ACHN (cell line): ENCODE measurements around the gene PODXL.

Source experiments
- DNase-seq: peaks from one replicate; pipeline ENCODE4 v3.0.0-alpha.2; 2015
- in situ Hi-C: cut with HindIII; loops from 2 replicates; pipeline ENCODE4 v1.10.0; 2017; ENCODE audit warnings: low sequenced_read_pairs, low pct_ligation_motif_present, low pct_unique_long_range_greater_than_20kb

The PODXL gene

GRCh38 chr7:131556053-131556908, at the start of gene PODXL:
Gene PODXL (minus strand): TSS chr7:131556628. CDS start chr7:131556359, 269 bp downstream.
- in situ Hi-C loops: no loop called here
- peak; percentile 71 for DNase-seq

- in situ Hi-C loops: no loop called here
- no peak for DNase-seq
Measured at GRCh38 chr7:131605280-131605878, 49.0 kb upstream of the PODXL start.

DNA sequence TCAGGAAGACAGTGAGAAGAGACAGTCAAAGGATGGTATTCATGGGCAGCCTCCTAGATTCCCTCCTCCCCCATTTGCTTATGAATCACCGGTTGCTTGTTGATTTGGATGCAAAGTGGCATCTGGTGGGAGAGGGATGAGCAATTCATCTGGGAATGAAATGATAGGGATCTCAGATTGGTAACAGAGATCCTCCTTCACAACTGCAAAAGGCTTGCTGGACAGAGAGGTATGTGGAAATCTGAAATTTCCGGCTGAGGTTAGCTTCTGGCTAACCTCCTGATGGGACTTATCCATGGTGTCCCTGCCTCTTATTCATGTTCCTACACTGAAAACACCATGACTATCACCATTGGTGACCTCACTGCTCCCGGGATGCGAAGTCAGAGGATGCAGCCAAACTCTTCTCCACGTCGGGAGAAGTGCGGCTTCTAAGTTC, 48.4 kb upstream of the PODXL start:
- DNase-seq: no peak

DNA sequence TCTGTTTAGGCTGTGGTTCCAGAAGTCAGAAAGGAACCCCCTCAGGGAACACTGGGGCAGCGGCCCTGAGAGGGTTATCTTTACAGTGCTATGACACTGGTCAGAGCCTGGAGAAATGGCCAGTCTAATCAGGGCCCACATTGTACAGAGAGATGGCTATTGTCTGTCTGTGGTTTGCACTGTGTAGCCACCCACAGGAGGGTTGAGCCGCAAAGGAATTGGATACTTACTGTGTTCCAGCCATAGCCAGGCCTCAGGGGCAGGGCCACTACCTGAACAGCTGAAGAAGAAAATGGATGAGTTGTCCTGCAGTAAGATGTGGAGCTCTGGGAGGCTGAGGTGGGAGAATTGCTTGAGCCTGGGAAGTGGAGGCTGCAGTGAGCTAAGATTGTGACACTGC, 47.5 kb upstream of the PODXL start:
- in situ Hi-C loops: no loop called here
- no peak for DNase-seq

More for the DNA sequence above, 48.4 kb upstream of the PODXL start:
- in situ Hi-C loops: no loop called here

DNA sequence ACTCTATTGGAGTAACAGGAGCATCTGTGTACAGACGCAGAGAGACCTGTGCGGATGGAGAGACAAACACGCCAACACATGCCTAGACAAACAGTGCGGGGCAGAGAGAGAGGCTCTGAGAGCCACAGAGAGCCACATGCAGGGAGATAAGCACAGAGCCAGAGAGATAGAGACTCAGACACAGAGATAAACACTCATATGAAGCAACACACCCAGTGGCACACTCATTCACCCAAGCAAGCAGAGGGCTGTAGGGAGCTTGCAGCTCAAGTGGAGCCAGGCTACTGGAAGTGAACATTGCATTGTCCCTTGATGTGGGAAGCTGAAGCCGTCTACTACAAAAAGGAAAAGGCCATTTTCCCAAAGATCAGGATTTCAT, 46.6 kb upstream of the PODXL start:
- in situ Hi-C loops: no loop called here
- no peak for DNase-seq

GRCh38 chr7:131602304-131602993, 46.0 kb upstream of the PODXL start:
- DNase-seq: no peak
- in situ Hi-C loops: no loop called here

- in situ Hi-C loops: no loop called here
- no peak for DNase-seq
Measured at GRCh38 chr7:131600085-131600881, 43.9 kb upstream of the PODXL start.

- in situ Hi-C loops: no loop called here
- no peak for DNase-seq
Measured at GRCh38 chr7:131596785-131597184, 40.4 kb upstream of the PODXL start.

DNA sequence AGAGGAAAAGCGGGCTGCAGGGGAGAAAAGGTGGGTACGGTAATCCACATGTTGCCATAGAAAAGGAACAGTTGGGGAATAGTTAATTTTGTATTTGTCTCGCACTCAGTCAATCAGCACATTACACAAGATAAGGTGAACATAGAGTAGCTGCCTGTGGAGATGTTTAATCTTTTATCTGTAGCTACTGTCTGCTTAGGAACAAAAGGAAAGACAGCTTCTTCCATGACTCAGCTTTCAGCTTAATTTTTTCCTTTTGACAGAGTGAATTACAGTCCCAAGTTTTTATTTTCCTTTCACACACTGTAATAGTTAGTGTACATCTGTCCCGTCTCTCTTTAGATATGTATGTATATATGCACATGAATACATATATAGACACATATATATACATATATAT, 39.3 kb upstream of the PODXL start:
- no peak for DNase-seq
- in situ Hi-C loops: no loop called here

GRCh38 chr7:131591687-131592319, 35.4 kb upstream of the PODXL start:
- DNase-seq: no peak
- in situ Hi-C loops: no loop called here

DNA sequence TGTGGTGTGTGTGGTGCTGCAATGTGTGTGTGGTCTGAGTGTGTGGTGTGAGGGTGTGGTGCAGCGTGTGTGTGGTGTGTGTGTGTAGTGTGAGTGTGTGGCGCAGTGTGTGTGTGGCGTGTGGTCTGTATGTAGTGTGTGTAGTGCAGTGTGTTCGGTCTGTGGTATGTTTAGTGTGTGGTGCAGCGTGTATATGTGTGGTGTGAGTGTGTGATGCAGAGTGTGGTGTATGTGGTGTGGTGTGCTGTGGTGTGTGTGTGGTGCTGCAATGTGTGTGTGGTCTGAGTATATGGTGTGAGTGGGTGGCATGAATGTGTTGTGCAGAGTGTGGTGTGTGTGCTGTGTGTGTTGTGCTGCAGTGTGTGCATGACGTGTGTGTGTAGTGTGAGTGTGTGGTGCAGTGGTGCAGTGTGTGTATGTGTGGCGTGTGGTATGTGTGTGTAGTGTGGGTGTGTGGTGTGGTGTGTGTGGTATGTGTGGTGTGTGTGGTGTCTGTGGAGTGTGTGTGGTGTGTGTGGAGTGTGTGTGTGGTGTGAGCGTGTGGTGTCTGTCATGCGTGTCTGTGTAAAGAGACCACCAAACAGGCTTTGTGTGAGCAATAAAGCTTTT, 31.0 kb upstream of the PODXL start:
- no peak for DNase-seq
- in situ Hi-C loops: no loop called here

GRCh38 chr7:131586759-131587158, 30.3 kb upstream of the PODXL start:
- in situ Hi-C loops: no loop called here
- DNase-seq: no peak

DNA sequence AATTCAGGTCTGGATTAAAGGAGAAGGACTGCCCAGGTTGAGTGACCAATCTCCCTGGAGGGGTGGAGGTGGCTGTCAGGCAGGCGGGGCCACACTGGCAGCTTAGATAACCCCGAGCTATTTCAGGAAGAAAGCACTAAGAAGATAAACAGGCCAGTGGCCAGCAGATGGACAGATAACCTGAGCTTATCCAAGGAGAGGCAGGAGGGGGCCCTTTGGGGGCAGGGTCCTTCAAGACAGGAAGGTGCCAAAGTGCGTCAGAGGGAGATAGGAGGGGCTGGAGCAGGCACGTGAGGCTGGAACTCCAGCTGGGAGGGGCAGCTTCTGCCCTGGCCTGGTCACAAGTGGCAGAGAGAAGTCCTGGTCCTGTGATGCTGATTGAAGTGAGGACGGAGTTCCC, 29.8 kb upstream of the PODXL start:
- DNase-seq: no peak
- in situ Hi-C loops: no loop called here

DNA sequence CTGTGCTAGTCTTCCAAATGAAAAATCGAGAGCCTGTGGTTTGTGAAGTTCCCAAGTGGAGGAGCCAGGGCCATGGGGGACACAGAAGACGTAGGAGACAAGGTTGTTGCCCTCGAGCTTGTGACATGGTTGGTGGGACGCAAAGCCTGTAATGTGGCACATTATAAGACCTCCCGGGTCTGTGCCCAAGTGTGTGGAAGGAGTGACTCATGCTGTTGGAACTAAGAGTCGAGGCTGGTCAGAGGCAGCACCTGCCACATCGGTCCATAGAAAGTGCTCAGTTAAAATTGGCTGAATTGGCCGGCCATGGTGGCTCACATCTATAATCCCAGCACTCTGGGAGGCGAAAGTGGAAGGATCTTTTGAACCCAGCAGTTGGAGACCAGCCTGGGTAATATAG, 27.0 kb upstream of the PODXL start:
- DNase-seq: peak; percentile 42
- in situ Hi-C loops: no loop called here

DNA sequence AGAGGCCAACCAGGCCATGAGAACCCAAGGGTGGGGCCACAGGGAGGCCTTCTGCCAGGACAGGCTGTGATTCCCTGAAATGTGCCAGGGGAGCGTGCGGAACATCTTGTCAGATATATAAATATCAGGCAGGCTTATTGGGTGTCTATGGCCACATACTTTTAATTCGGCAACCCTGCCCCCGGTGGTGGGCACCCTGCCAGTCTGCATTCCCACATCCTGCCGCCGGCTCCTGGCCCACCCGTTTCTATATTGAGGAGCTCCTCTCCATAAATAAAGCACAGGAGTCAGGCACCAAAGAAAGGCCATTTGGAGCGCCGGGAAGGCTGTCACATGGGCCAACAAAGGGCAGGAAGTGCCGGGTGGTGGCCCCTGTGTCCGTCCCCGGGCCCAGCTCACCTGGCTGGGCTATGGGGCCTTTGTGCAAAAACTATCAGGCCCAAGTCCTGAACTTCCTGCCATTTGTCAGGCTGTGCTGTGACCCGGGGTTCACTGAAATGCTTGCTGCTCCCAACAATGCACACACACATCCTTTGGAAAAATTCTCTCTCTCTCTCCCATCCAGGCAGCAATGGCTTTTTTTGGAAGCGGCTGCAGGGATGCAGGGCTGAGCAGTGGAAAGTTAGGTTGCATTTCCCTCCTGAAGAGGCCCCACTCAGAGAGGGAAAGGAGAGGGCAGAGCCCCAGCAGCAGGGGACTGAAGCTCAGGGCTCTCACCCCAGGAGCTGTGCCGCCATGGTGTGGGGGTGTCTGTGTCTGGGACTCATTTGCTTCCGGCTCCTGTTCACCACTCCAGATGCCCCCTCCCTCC, 25.0 kb upstream of the PODXL start:
- no peak for DNase-seq
- in situ Hi-C loops: no loop called here

- no peak for DNase-seq
- in situ Hi-C loops: no loop called here
Measured at GRCh38 chr7:131578602-131579001, 22.2 kb upstream of the PODXL start.

DNA sequence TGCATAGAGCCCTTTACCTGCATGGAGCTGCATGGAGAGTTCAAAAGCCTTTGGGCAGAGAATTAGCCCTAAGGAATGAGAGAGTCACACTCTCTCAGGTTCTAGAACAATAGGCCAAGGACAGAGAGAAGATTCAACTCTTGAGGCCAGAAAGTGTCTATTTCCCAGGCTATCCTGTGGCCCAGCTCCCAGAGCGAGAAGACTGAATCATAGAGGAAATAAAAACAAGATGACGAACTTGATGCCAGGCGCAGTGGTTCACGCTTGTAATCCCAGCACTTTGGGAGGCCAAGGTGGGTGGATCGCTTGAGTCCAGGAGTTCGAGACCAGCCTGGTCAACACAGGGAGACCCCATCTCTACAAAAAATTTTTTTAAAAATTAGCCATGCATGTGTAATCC, 18.3 kb upstream of the PODXL start:
- in situ Hi-C loops: no loop called here
- no peak for DNase-seq
